ENCODE data around the gene PCDHGC3.

PCDHGC3 gene

DNA sequence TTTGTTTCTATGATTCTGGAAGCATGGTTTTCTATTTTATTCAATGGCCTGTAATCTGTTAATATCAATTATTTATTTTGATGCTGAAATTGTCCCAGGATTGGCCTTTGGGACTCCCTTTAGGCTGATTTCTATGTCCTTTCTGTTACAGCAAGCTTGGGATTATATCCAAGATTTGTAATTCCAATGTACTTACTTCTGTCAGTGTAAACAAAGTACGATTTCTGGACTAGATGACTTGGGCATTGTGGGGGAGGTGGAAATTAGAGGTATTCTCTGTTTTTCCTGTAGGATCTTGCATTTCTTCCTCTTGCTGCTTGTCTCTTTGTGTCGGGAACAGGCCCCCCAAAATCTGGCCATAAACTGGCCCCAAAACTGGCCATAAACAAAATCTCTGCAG is 41.8 kb upstream of the PCDHGC3 start:
- Mint-ChIP-seq H3K9me3 (peaks cover 76% of the 10 kb centered on the region), H3K36me3 (ENCODE audit: low read depth) (peaks cover 95% of the 10 kb centered on the region), H3K27ac (no peak overlapping the region), H3K4me1 (no peaks in the 10 kb centered on the region), H3K27me3 (ENCODE audit: low read depth) (no peaks in the 10 kb centered on the region), H3K4me3 (no peak overlapping the region)
- TF ChIP-seq, protein P1, sequence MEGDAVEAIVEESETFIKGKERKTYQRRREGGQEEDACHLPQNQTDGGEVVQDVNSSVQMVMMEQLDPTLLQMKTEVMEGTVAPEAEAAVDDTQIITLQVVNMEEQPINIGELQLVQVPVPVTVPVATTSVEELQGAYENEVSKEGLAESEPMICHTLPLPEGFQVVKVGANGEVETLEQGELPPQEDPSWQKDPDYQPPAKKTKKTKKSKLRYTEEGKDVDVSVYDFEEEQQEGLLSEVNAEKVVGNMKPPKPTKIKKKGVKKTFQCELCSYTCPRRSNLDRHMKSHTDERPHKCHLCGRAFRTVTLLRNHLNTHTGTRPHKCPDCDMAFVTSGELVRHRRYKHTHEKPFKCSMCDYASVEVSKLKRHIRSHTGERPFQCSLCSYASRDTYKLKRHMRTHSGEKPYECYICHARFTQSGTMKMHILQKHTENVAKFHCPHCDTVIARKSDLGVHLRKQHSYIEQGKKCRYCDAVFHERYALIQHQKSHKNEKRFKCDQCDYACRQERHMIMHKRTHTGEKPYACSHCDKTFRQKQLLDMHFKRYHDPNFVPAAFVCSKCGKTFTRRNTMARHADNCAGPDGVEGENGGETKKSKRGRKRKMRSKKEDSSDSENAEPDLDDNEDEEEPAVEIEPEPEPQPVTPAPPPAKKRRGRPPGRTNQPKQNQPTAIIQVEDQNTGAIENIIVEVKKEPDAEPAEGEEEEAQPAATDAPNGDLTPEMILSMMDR (IDR thresholded peaks at IDR 0.05; ENCODE audit: unreplicated experiment in 3 of 3) = no peak

DNA sequence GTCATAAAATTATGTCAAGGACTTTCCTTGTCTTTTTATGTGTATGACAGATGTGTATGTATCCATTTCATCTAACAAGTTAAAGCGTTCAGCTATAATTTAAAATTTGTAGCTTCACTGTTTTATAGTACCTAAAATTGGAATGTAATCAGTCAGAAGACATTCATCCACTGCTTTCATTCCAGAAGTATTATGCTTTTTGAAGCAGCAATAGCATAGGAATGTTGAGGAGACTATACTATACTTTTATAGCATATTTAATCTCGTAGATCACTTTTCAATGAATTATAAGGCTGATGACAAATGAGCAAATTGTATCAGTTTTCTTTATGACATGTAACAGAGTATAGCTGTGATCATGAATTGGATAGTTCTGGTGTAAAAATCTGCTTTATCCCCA is 38.5 kb upstream of the PCDHGC3 start:
- Mint-ChIP-seq H3K4me3 (no peak overlapping the region), H3K27me3 (ENCODE audit: low read depth) (no peaks in the 10 kb centered on the region), H3K9me3 (peaks cover 83% of the 10 kb centered on the region)

DNA sequence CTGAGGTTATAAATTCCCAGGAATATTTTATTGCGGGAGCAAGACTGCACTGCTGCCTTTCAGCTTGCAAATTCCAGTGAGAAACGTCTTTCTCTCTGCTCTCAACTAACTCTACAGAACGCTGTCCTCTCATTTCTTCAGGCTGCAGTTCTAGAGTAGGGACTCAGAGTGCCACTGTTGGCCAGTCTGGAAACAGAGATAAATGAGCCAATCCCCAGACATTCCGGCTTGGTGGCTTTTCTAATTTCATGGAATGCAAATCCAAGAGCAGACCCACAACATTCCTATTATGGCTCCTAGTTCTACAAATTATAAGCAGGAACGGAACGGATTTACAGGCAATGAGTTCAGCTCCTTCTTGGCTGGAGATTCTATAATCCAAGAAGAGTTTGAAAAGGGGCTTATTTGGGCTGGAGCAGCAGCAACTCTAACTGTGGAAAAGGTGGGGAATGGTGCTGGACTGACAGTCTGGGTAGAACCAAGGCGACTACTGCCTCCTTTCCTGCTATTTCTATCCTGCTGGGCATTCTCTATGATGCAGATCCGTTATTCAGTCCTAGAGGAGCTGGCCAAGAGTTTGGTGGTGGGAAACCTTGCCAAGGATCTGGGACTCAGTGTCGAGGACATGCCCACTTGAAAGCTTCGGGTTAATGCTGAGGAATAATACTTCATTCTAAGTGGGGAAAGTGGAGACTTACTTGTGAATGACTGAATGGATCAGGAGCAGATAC is 36.2 kb upstream of the PCDHGC3 start:
- Mint-ChIP-seq H3K9me3 (peaks cover 87% of the 10 kb centered on the region), H3K4me1 (no peaks in the 10 kb centered on the region), H3K4me3 (no peak overlapping the region), H3K27me3 (ENCODE audit: low read depth) (no peaks in the 10 kb centered on the region), H3K36me3 (ENCODE audit: low read depth) (peaks cover 92% of the 10 kb centered on the region), H3K27ac (no peak overlapping the region)
- TF ChIP-seq, protein P1 (IDR thresholded peaks at IDR 0.05; ENCODE audit: unreplicated experiment in 3 of 3) = no peak

More for the DNA sequence above, 38.5 kb upstream of the PCDHGC3 start:
- Mint-ChIP-seq H3K36me3 (ENCODE audit: low read depth) (peaks cover 93% of the 10 kb centered on the region), H3K27ac (no peak overlapping the region), H3K4me1 (no peaks in the 10 kb centered on the region)
- TF ChIP-seq, protein P1 (IDR thresholded peaks at IDR 0.05; ENCODE audit: unreplicated experiment in 3 of 3) = no peak

DNA sequence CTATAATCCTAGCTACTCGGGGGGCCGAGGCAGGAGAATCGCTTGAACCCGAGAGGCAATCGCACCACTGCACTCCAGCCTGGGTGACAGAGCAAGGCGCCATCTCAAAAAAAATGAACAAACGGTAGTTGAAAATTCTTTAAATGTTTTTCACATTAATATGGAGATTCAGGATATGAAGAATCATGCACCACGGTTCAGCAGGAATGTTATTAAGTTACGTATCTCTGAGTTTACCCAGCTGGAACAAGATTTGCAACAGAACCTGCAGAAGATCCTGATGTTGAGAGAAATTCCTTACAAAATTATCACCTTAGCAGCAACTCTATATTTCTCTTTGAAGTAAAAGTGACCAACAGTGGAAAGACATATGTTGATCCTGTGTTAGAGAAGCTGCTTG is 35.4 kb upstream of the PCDHGC3 start:
- no peaks in the 10 kb centered on the region for H3K4me1 Mint-ChIP-seq
- H3K27ac Mint-ChIP-seq = no peak overlapping the region
- no peak overlapping the region for H3K4me3 Mint-ChIP-seq

DNA sequence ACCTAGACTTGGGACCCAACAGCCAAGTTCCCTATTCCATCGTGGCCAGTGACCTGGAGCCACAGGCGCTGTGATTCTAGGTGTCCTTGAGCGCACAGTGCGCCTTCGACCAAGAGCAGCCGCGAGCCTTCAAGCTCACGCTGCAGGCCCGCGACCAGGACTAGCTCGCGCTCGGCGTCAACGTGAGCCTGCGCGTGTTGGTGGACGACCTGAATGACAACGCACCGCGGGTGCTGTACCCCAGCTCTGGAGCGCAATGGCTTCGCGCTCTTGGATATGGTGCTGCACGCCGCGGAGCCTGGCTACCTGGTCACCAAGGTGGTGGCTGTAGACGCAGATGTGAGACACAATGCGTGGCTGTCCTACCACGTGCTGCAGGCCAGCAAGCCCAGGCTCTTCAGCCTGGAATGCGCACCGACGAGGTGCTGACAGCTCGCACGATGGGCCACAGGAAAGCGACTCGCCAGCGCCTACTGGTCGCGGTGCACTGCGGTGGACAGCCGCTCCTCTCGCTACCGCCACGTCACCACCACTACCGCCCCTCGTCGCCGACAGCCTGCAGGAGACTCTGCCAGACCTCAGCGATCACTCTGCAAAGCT is 34.1 kb upstream of the PCDHGC3 start:
- H3K27me3 Mint-ChIP-seq (ENCODE audit: low read depth) = no peaks in the 10 kb centered on the region
- peaks cover 91% of the 10 kb centered on the region for H3K36me3 Mint-ChIP-seq (ENCODE audit: low read depth)
- H3K27ac Mint-ChIP-seq = no peak overlapping the region
- H3K4me3 Mint-ChIP-seq = no peak overlapping the region
- TF ChIP-seq, protein P1 (IDR thresholded peaks at IDR 0.05; ENCODE audit: unreplicated experiment in 3 of 3) = no peak
- H3K9me3 Mint-ChIP-seq = peaks cover 83% of the 10 kb centered on the region
- no peaks in the 10 kb centered on the region for H3K4me1 Mint-ChIP-seq

More for the DNA sequence above, 35.4 kb upstream of the PCDHGC3 start:
- Mint-ChIP-seq H3K27me3 (ENCODE audit: low read depth) (no peaks in the 10 kb centered on the region), H3K9me3 (peaks cover 85% of the 10 kb centered on the region), H3K36me3 (ENCODE audit: low read depth) (peaks cover 91% of the 10 kb centered on the region)
- TF ChIP-seq, protein P1 (IDR thresholded peaks at IDR 0.05; ENCODE audit: unreplicated experiment in 3 of 3) = no peak

DNA sequence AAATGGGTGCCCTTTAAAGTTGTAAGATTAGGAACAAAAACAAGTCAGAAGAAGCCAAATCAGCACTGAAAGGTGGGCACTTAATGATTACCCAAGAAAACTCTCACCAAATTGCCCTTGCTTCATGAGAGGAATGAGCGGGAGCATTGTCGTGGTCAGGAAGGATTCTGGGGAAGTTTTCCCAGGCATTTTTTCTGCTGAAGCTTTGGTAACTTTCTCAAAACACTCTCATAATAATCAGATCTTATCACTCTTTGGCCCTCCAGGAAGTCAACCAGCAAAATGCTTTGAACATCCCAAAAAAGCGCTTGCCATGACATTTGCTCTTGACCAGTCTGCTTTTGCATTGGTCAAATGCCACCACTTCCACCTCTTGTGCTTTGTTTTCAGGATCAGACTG is 10.4 kb upstream of the PCDHGC3 start:
- peaks cover 27% of the 10 kb centered on the region for H3K9me3 Mint-ChIP-seq
- H3K4me3 Mint-ChIP-seq = no peak overlapping the region
- no peaks in the 10 kb centered on the region for H3K27me3 Mint-ChIP-seq (ENCODE audit: low read depth)
- no peak overlapping the region for H3K27ac Mint-ChIP-seq
- TF ChIP-seq, protein P1 (IDR thresholded peaks at IDR 0.05; ENCODE audit: unreplicated experiment in 3 of 3) = no peak
- no peaks in the 10 kb centered on the region for H3K4me1 Mint-ChIP-seq
- H3K36me3 Mint-ChIP-seq (ENCODE audit: low read depth) = peaks cover 43% of the 10 kb centered on the region
